Measurements from ENCODE around the gene TRMT11. TPM values are rescaled to one million over a fixed set of nuclear protein-coding genes. Genes with fewer than 3 reads are reported as not detected.
A peak's percentile ranks its signal among the peaks of the same experiment; 100 is the strongest.

Gene TRMT11
- total and polyA plus RNA-seq, 2 of the 8 experiments (the other 6 are each of a cell fraction or from before 2014, with no cell fraction given): 19.7 to 32.4 TPM

- Histone ChIP-seq H3K23ac (ENCODE audit: insufficient read length) (no peak overlapping the region), H3K79me1 (ENCODE audit: low read depth, low read length) (no peaks in the 10 kb centered on the region), H3K23me2 (ENCODE audit: low read depth, low read length) (no peaks in the 10 kb centered on the region; the same call in 1 of the 2 replicates), H2BK12ac (ENCODE audit: low read depth, low read length) (no peak overlapping the region), H3K9me3 (ENCODE audit: insufficient read depth in 2 of 2, low read depth in 1 of 2, low read length in 1 of 2) (no peaks in the 10 kb centered on the region), H3K4ac (replicated peaks; ENCODE audit: insufficient read length, low read depth, low read length) (no peak overlapping the region), H3K36me3 (ENCODE audit: control insufficient read depth in 2 of 4, insufficient read depth in 4 of 4, low read length in 3 of 4) (no peaks in the 10 kb centered on the region), H2AK5ac (ENCODE audit: low read depth, low read length) (no peak overlapping the region), H4K8ac (ENCODE audit: extremely low read depth, insufficient read depth, low read length) (0 out of 2 replicates have a peak overlapping the region, but pooled peaks have one; percentile 94), H3K14ac (ENCODE audit: insufficient read length) (no peak overlapping the region), H2BK5ac (ENCODE audit: low read depth, low read length) (no peak overlapping the region), H3K4me1 (replicated peaks in 1 of 4; ENCODE audit: control insufficient read depth in 3 of 4, insufficient read depth in 4 of 4, low read length in 3 of 4) (peaks cover 0 to 9% (median 6%) of the 10 kb centered on the region in 4 experiments; a peak in 5 of 7 replicates), H4K91ac (replicated peaks; ENCODE audit: insufficient read length, low read length) (no peak overlapping the region), H3K27ac (ENCODE audit: low read depth, low read length) (no peak overlapping the region), H3K18ac (ENCODE audit: extremely low read depth, low read length) (no peak overlapping the region), H3K56ac (replicated peaks; ENCODE audit: insufficient read length, low read depth, low read length) (no peak overlapping the region), H2BK20ac (ENCODE audit: low read length) (no peak overlapping the region), H3K9ac (replicated peaks in 1 of 4; ENCODE audit: extremely low read depth in 1 of 4, low read depth in 3 of 4, low read length in 3 of 4) (no peak overlapping the region), H3K79me2 (ENCODE audit: control insufficient read depth in 1 of 2, insufficient read depth in 2 of 2, low read length in 2 of 2) (0 out of 4 replicates have a peak, but pooled peaks cover 0 to 3% of the 10 kb centered on the region in 2 experiments), H3K27me3 (replicated peaks in 1 of 4; ENCODE audit: control insufficient read depth in 3 of 4, extremely low read depth in 1 of 4, insufficient read depth in 3 of 4, low read length in 3 of 4) (no peaks in the 10 kb centered on the region), H3K4me2 (ENCODE audit: insufficient read depth in 1 of 2, low read depth in 2 of 2, low read length in 2 of 2) (peak overlapping the region in 1 of 2 experiments; percentile 66; a peak in 2 of 4 replicates), H2BK15ac (ENCODE audit: low read length) (peak overlapping the region; percentile 53; the same call in 1 of the 2 replicates), H4K20me1 (replicated peaks in 1 of 2; ENCODE audit: control insufficient read depth in 1 of 2, insufficient read depth in 2 of 2, low read length in 2 of 2) (no peaks in the 10 kb centered on the region), H4K5ac (ENCODE audit: insufficient read length, low read depth, low read length) (no peak overlapping the region), H2AFZ (ENCODE audit: low read length) (peak overlapping the region; percentile 99), H2BK120ac (replicated peaks; ENCODE audit: low read depth, low read length) (no peak overlapping the region), H3K4me3 (ENCODE audit: extremely low read depth in 1 of 4, insufficient read depth in 2 of 4, low read depth in 3 of 4, low read length in 4 of 4) (peak overlapping the region in 3 of 4 experiments; percentile 10 to 50 (median 17); a peak in 5 of 8 replicates)
- peak in 1 of 2 experiments; percentile 54 for DNase-seq (ENCODE audit: low read depth in 1 of 2, low spot score in 2 of 2)
- FAIRE-seq: no peak
- 48% methylated on average over 7 of the region's 7 CpGs; no CpG with 5 or more reads in 1 of the 2 experiments for WGBS, 2 experiments (ENCODE audit: extremely low coverage in 1 of 2, insufficient coverage in 1 of 2, insufficient read length in 1 of 2, insufficient replicate concordance in 2 of 2, low coverage in 1 of 2, low lambda C conversion rate in 2 of 2, missing lambda C conversion rate in 1 of 2)
- ChIA-PET POLR2A (ENCODE audit: partially characterized antibody) (interaction anchor here (0.5 to 1.5 kb wide), 6 partner anchors 33 to 651 kb away, joined by 3 read pairs; partner anchors contain the start of genes HDDC2, NCOA7 and TRMT11), CTCF (ENCODE audit: partially characterized antibody) (interaction anchor here (0.6 to 7.3 kb wide), 56 partner anchors 9 to 799 kb away, joined by 3 to 77 read pairs (median 5); partner anchors contain the start of genes NCOA7 and TPD52L1)
- no peak for TF ChIP-seq JUN (IDR thresholded peaks at IDR 0.05; ENCODE audit: low read depth, low read length)
- TF ChIP-seq, protein P1, sequence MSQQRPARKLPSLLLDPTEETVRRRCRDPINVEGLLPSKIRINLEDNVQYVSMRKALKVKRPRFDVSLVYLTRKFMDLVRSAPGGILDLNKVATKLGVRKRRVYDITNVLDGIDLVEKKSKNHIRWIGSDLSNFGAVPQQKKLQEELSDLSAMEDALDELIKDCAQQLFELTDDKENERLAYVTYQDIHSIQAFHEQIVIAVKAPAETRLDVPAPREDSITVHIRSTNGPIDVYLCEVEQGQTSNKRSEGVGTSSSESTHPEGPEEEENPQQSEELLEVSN (IDR thresholded peaks at IDR 0.05): 0 out of 2 replicates have a peak, but pooled peaks have one; percentile 4
- TF ChIP-seq NRF1 (IDR thresholded peaks at IDR 0.05; ENCODE audit: low read depth, low read length): no peak
- TF ChIP-seq RAD21 (IDR thresholded peaks at IDR 0.05 in 1 of 2, conservative IDR thresholded peaks at IDR 0.05 in 1 of 2; ENCODE audit: low read depth in 2 of 2, low read length in 2 of 2): peak; percentile 87 to 89
- no peak for TF ChIP-seq JUND (IDR thresholded peaks at IDR 0.05; ENCODE audit: low read length)
- TF ChIP-seq TBP (IDR thresholded peaks at IDR 0.05; ENCODE audit: low read depth, low read length): peak; percentile 39; the same call in 1 of the 2 replicates
- peak; percentile 82 to 89 (median 87) for TF ChIP-seq CTCF (IDR thresholded peaks at IDR 0.05; ENCODE audit: control extremely low read depth in 1 of 3, insufficient read depth in 1 of 3, low read depth in 1 of 3, low read length in 3 of 3)
- TF ChIP-seq CREB1 (IDR thresholded peaks at IDR 0.05): peak; percentile 45; the same call in 1 of the 2 replicates
Observed at GRCh38 chr6:125952764-125953501, 33.4 kb upstream of the TRMT11 start.
